Urothelium cell line (cell line): Measurements from ENCODE around the gene C2orf49.

Experiments used
- DNase-seq: peaks from one replicate; pipeline ENCODE4 v3.0.0; 2011; ENCODE audit warnings: low spot score, mixed read lengths
- FAIRE-seq: peaks from 2 replicates; lab custom pipeline; 2011; peaks lifted over from hg19 to GRCh38; lab: Jason Lieb, UNC

The C2orf49 gene

GRCh38 chr2:105337122-105338019, at the start of gene C2orf49:
Gene C2orf49 (plus strand): TSS chr2:105337540. CDS start chr2:105337588, 48 bp downstream.
- DNase-seq: peak; percentile 92
- FAIRE-seq: peak; percentile 91

GRCh38 chr2:105287692-105288091, 49.6 kb upstream of the C2orf49 start:
- DNase-seq (peak; percentile 69), FAIRE-seq (no peak)

- FAIRE-seq (no peak), DNase-seq (no peak)
These were observed 49.2 kb upstream of the C2orf49 start for GRCh38 chr2:105288133-105288532.

- DNase-seq (no peak), FAIRE-seq (no peak)
These were observed 46.2 kb upstream of the C2orf49 start for GRCh38 chr2:105290981-105291660.

- FAIRE-seq (no peak), DNase-seq (no peak)
These were observed 45.4 kb upstream of the C2orf49 start for GRCh38 chr2:105291981-105292380.

- DNase-seq: no peak
- no peak for FAIRE-seq
These were observed 43.3 kb upstream of the C2orf49 start for GRCh38 chr2:105294046-105294445.

GRCh38 chr2:105294844-105295481, 42.4 kb upstream of the C2orf49 start:
- FAIRE-seq (no peak), DNase-seq (peak; percentile 74)

- DNase-seq: no peak
- FAIRE-seq: no peak
These were observed 41.2 kb upstream of the C2orf49 start for GRCh38 chr2:105296017-105296611.

GRCh38 chr2:105297216-105297615, 40.1 kb upstream of the C2orf49 start:
- FAIRE-seq (no peak), DNase-seq (no peak)

- FAIRE-seq: no peak
These were observed 39.3 kb upstream of the C2orf49 start for GRCh38 chr2:105298017-105298416.

GRCh38 chr2:105299290-105299689, 38.0 kb upstream of the C2orf49 start:
- peak; percentile 21 for DNase-seq
- no peak for FAIRE-seq

More at GRCh38 chr2:105298017-105298416, 39.3 kb upstream of the C2orf49 start:
- no peak for DNase-seq

GRCh38 chr2:105301646-105302045, 35.7 kb upstream of the C2orf49 start:
- DNase-seq (no peak), FAIRE-seq (no peak)

GRCh38 chr2:105307146-105307545, 30.2 kb upstream of the C2orf49 start:
- DNase-seq (no peak), FAIRE-seq (no peak)

GRCh38 chr2:105307550-105307949, 29.8 kb upstream of the C2orf49 start:
- DNase-seq (no peak), FAIRE-seq (no peak)

- no peak for DNase-seq
- no peak for FAIRE-seq
These were observed 29.4 kb upstream of the C2orf49 start for GRCh38 chr2:105307962-105308361.

GRCh38 chr2:105308382-105309146, 28.8 kb upstream of the C2orf49 start:
- no peak for DNase-seq
- FAIRE-seq: no peak

GRCh38 chr2:105309147-105309545, 28.2 kb upstream of the C2orf49 start:
- FAIRE-seq (no peak), DNase-seq (no peak)

- FAIRE-seq: no peak
- no peak for DNase-seq
These were observed 23.5 kb upstream of the C2orf49 start for GRCh38 chr2:105313877-105314276.

- DNase-seq: no peak
- no peak for FAIRE-seq
These were observed 22.0 kb upstream of the C2orf49 start for GRCh38 chr2:105315314-105315713.

- DNase-seq (no peak), FAIRE-seq (no peak)
These were observed 19.4 kb upstream of the C2orf49 start for GRCh38 chr2:105317937-105318336.
